PC-9 (cell line): ENCODE data around the gene PRKAG2. TPM values are rescaled to one million over a fixed set of nuclear protein-coding genes. Genes with fewer than 3 reads are reported as not detected.

ENCODE experiments used
- BruUV-seq: library from RNA; stranded (reverse); fragments of 400-500 nt; replicated peaks from 2 replicates; lab custom pipeline; 2021; lab: Mats Ljungman, UMichigan
- CTCF ChIA-PET: fragments of 300-600 bp; sonication (Branson Sonifier 250); formaldehyde crosslinking; loops from one replicate; lab custom pipeline; 2022; ENCODE audit warnings: antibody characterized with exemption; lab: Charles Lee
- POLR2A ChIA-PET: fragments of 300-600 bp; sonication (Branson Sonifier 250); formaldehyde crosslinking; loops from one replicate; lab custom pipeline; 2022; ENCODE audit warnings: antibody characterized with exemption; ENCODE audit not compliant: unreplicated experiment; lab: Charles Lee
- DNase-seq, 2 experiments: peaks; one replicate each; pipeline versions ENCODE4 v3.0.0 to v3.0.0-alpha.2; 2015 to 2022; ENCODE audit warnings: mixed read lengths in 1 of 2
- H2AFZ ChIP-seq: fragments of 200-600 bp; sonication (generic); 2 replicates; pipeline ENCODE4 v1.8.1; 2017; ENCODE audit warnings: antibody characterized with exemption
- H3F3A ChIP-seq: fragments of 200-600 bp; sonication (generic); 2 replicates; pipeline ENCODE4 v1.8.1; 2017; ENCODE audit warnings: antibody characterized with exemption, mild to moderate bottlenecking, low read depth; ENCODE audit not compliant: insufficient read depth
- H3K27ac ChIP-seq: fragments of 200-600 bp; sonication (generic); 2 replicates; pipeline ENCODE4 v1.6.1; 2016; ENCODE audit warnings: mixed run types
- H3K27me3 ChIP-seq: fragments of 200-600 bp; sonication (generic); 2 replicates; pipeline ENCODE4 v1.6.1; 2016; ENCODE audit warnings: low read depth, mixed run types; ENCODE audit not compliant: insufficient read depth
- H3K36me3 ChIP-seq: fragments of 200-600 bp; sonication (generic); 2 replicates; pipeline ENCODE4 v1.6.1; 2016; ENCODE audit warnings: low read depth, mixed run types
- H3K4me1 ChIP-seq: fragments of 200-600 bp; sonication (generic); replicated peaks from 2 replicates; pipeline ENCODE4 v1.6.1; 2016; ENCODE audit warnings: mixed run types; ENCODE audit not compliant: insufficient read depth
- H3K4me2 ChIP-seq: fragments of 200-600 bp; sonication (generic); 2 replicates; pipeline ENCODE4 v1.6.1; 2017; ENCODE audit warnings: mixed run types
- H3K4me3 ChIP-seq: fragments of 200-600 bp; sonication (generic); 2 replicates; pipeline ENCODE4 v1.6.1; 2016; ENCODE audit warnings: mixed run types
- H3K79me2 ChIP-seq: fragments of 200-600 bp; sonication (generic); 2 replicates; pipeline ENCODE4 v1.6.1; 2017; ENCODE audit warnings: low read depth, mixed run types
- H3K9me2 ChIP-seq: fragments of 200-600 bp; sonication (generic); 2 replicates; pipeline ENCODE4 v1.8.1; 2017; ENCODE audit warnings: mild to moderate bottlenecking; ENCODE audit not compliant: insufficient read depth
- H3K9me3 ChIP-seq: fragments of 200-600 bp; sonication (generic); 2 replicates; pipeline ENCODE4 v1.8.1; 2016; ENCODE audit warnings: low read depth; ENCODE audit not compliant: insufficient read depth
- H4K20me1 ChIP-seq: fragments of 200-600 bp; sonication (generic); 2 replicates; pipeline ENCODE4 v1.8.1; 2017; ENCODE audit not compliant: insufficient read depth
- CTCF ChIP-seq: fragments of 200-600 bp; sonication (generic); conservative IDR thresholded peaks from 2 replicates; pipeline ENCODE4 v1.6.1; 2017; ENCODE audit warnings: mixed run types, antibody characterized with exemption, mild to moderate bottlenecking, moderate library complexity
- EZH2 ChIP-seq: fragments of 200-600 bp; sonication (generic); IDR thresholded peaks from 2 replicates; pipeline ENCODE4 v1.8.0; 2017; ENCODE audit warnings: antibody characterized with exemption, low read depth
- intact Hi-C: fragments of 100-400 bp; cut with micrococcal nuclease; formaldehyde crosslinking; loops from one replicate; pipeline ENCODE4 v1.10.0; 2022; ENCODE audit not compliant: unreplicated experiment
- total RNA-seq: library from RNA; stranded (reverse); gene quantifications from 2 replicates; pipeline ENCODE4 v1.2.3, GENCODE V29; 2021

PRKAG2 gene
- total RNA-seq, 1 experiment from 2014 or later, result 37.3 TPM

- no peak for DNase-seq
- Histone ChIP-seq H3K4me2 (no peak overlapping the region), H3K9me2 (no peaks in the 10 kb centered on the region), H3F3A (no peaks in the 10 kb centered on the region), H2AFZ (no peak overlapping the region), H3K79me2 (no peaks in the 10 kb centered on the region), H3K36me3 (no peaks in the 10 kb centered on the region; the same call in 1 of the 2 replicates), H3K4me3 (no peak overlapping the region), H3K27ac (no peak overlapping the region), H3K27me3 (no peaks in the 10 kb centered on the region), H4K20me1 (no peaks in the 10 kb centered on the region), H3K4me1 (no peaks in the 10 kb centered on the region), H3K9me3 (peaks cover 4% of the 10 kb centered on the region; the same call in 1 of the 2 replicates)
- ChIA-PET CTCF (no interaction called here), POLR2A (interaction anchor here (0.6 kb wide), 1 partner anchor 13 kb away, joined by 3 read pairs; no protein-coding TSS in a partner anchor)
- intact Hi-C loops, result no loop called here
- TF ChIP-seq EZH2, result no peak
- no peak for TF ChIP-seq CTCF
- no TSS peak for BruUV-seq
Measured at GRCh38 chr7:151585744-151586393, 291.0 kb downstream of the PRKAG2 start.

GRCh38 chr7:151581741-151582140 is 295.2 kb downstream of the PRKAG2 start:
- TF ChIP-seq CTCF (no peak), EZH2 (no peak)
- no peaks in the 10 kb centered on the region for H3K4me1 ChIP-seq
- ChIA-PET CTCF (no interaction called here), POLR2A (interaction anchor here (0.6 kb wide), 1 partner anchor 83 kb away, joined by 6 read pairs; no protein-coding TSS in a partner anchor)
- H3K27ac ChIP-seq, result no peak overlapping the region
- H3K9me2 ChIP-seq, result no peaks in the 10 kb centered on the region
- intact Hi-C loops, result no loop called here
- no peaks in the 10 kb centered on the region for H3K79me2 ChIP-seq
- H3K27me3 ChIP-seq, result no peaks in the 10 kb centered on the region
- BruUV-seq, result no TSS peak
- no peak overlapping the region for H3K4me3 ChIP-seq
- no peak overlapping the region for H2AFZ ChIP-seq
- no peaks in the 10 kb centered on the region for H3F3A ChIP-seq
- no peak for DNase-seq
- no peaks in the 10 kb centered on the region for H4K20me1 ChIP-seq
- peaks cover 8% of the 10 kb centered on the region; the same call in 1 of the 2 replicates for H3K36me3 ChIP-seq
- H3K4me2 ChIP-seq, result no peak overlapping the region
- H3K9me3 ChIP-seq, result peaks cover 23% of the 10 kb centered on the region; the same call in 1 of the 2 replicates

- TF ChIP-seq CTCF (no peak), EZH2 (no peak)
- Histone ChIP-seq H3K4me1 (no peaks in the 10 kb centered on the region), H3K79me2 (no peaks in the 10 kb centered on the region), H3K27ac (no peak overlapping the region), H3K27me3 (no peaks in the 10 kb centered on the region), H3K4me3 (no peak overlapping the region), H3K36me3 (peaks cover 10% of the 10 kb centered on the region; the same call in 1 of the 2 replicates), H2AFZ (no peak overlapping the region), H3F3A (0 out of 2 replicates have a peak, but pooled peaks cover 9% of the 10 kb centered on the region), H3K9me2 (no peaks in the 10 kb centered on the region), H4K20me1 (no peaks in the 10 kb centered on the region), H3K4me2 (no peak overlapping the region), H3K9me3 (peaks cover 23% of the 10 kb centered on the region; the same call in 1 of the 2 replicates)
- CTCF ChIA-PET, result no interaction called here
- intact Hi-C loops, result loop anchor here (10.0 kb wide), 2 partner anchors 295 to 565 kb away; partner anchors contain the start of gene PRKAG2
- no peak for DNase-seq
- BruUV-seq, result no TSS peak
- POLR2A ChIA-PET, result no interaction called here
Measured at GRCh38 chr7:151579644-151580043, 297.3 kb downstream of the PRKAG2 start.
